MG63 (cell line): Measurements from ENCODE around the gene ZNF174. TPM values are rescaled to one million over a fixed set of nuclear protein-coding genes. Genes with fewer than 3 reads are reported as not detected.
A peak's percentile ranks its signal among the peaks of the same experiment; 100 is the strongest.

Experiments used
- DNase-seq: peaks from one replicate; pipeline ENCODE4 v3.0.0-alpha.2; 2020
- H3K27me3 ChIP-seq: fragments of 250-450 bp; sonication (Bioruptor Pico); 2 replicates; pipeline ENCODE4 v1.5.1; 2020; ENCODE audit warnings: mild to moderate bottlenecking, moderate library complexity
- H3K36me3 ChIP-seq: fragments of 250-450 bp; sonication (Bioruptor Pico); 2 replicates; pipeline ENCODE4 v1.5.1; 2020; ENCODE audit warnings: mild to moderate bottlenecking, moderate library complexity
- H3K4me3 ChIP-seq: fragments of 250-450 bp; sonication (Bioruptor Pico); 2 replicates; pipeline ENCODE4 v1.5.1; 2020; ENCODE audit warnings: mild to moderate bottlenecking, moderate library complexity
- H3K9me3 ChIP-seq: fragments of 250-450 bp; sonication (Bioruptor Pico); 2 replicates; pipeline ENCODE4 v1.5.1; 2020; ENCODE audit warnings: mild to moderate bottlenecking, moderate library complexity
- total RNA-seq: library from RNA; depleted of rRNA; stranded (reverse); fragments of >200 nt; shearing (Covaris generic); gene quantifications from 2 replicates; pipeline ENCODE4 v1.2.3, GENCODE V29; 2014; ENCODE audit warnings: low replicate concordance; rRNA removed

Gene ZNF174
- 19.4 and 22.6 TPM in 2 replicates for total RNA-seq

GRCh38 chr16:3400779-3401688 is at the start of gene ZNF174, which contains the start of gene ZSCAN32:
ZNF174 (plus strand) TSS chr16:3401215; CDS start chr16:3402005, 790 bp downstream.
ZSCAN32 (minus strand) TSS chr16:3401004; CDS start chr16:3397557, 3,447 bp downstream.
- Histone ChIP-seq H3K27me3 (no peaks in the 10 kb centered on the region), H3K4me3 (peak within 1 kb of the TSS; percentile 88), H3K36me3 (peaks cover 70% of the 10 kb centered on the region), H3K9me3 (peaks cover 51% of the 10 kb centered on the region)
- DNase-seq: peak; percentile 100

- DNase-seq: no peak
Observed at GRCh38 chr16:3355589-3355988, 45.4 kb upstream of the ZNF174 start, which contains the start of gene OR2C1. OR2C1 (plus strand) TSS chr16:3355889; CDS start chr16:3355941, 52 bp downstream.

GRCh38 chr16:3356118-3356517 is 44.9 kb upstream of the ZNF174 start:
- H3K4me3 ChIP-seq: no peak overlapping the region
- no peak for DNase-seq
- H3K9me3 ChIP-seq: peaks cover 2% of the 10 kb centered on the region
- H3K27me3 ChIP-seq: peaks cover 26% of the 10 kb centered on the region
- H3K36me3 ChIP-seq: no peaks in the 10 kb centered on the region

More at GRCh38 chr16:3355589-3355988, 45.4 kb upstream of the ZNF174 start, which contains the start of gene OR2C1:
- Histone ChIP-seq H3K36me3 (no peaks in the 10 kb centered on the region), H3K4me3 (no peak within 1 kb of the TSS), H3K27me3 (peaks cover 21% of the 10 kb centered on the region), H3K9me3 (peaks cover 2% of the 10 kb centered on the region)

- Histone ChIP-seq H3K4me3 (no peak overlapping the region), H3K36me3 (no peaks in the 10 kb centered on the region), H3K9me3 (peaks cover 2% of the 10 kb centered on the region), H3K27me3 (peaks cover 26% of the 10 kb centered on the region)
- no peak for DNase-seq
Observed at GRCh38 chr16:3358871-3359270, 42.1 kb upstream of the ZNF174 start.

GRCh38 chr16:3362931-3363330 is 38.1 kb upstream of the ZNF174 start:
- DNase-seq: no peak
- Histone ChIP-seq H3K36me3 (no peaks in the 10 kb centered on the region), H3K27me3 (peaks cover 14% of the 10 kb centered on the region), H3K9me3 (peaks cover 6% of the 10 kb centered on the region), H3K4me3 (no peak overlapping the region)

- H3K36me3 ChIP-seq: no peaks in the 10 kb centered on the region
- H3K9me3 ChIP-seq: peaks cover 6% of the 10 kb centered on the region
- no peak for DNase-seq
- no peak overlapping the region for H3K4me3 ChIP-seq
- H3K27me3 ChIP-seq: peaks cover 14% of the 10 kb centered on the region
Observed at GRCh38 chr16:3363793-3364192, 37.2 kb upstream of the ZNF174 start.

GRCh38 chr16:3364774-3365427 is 36.1 kb upstream of the ZNF174 start:
- peak; percentile 61 for DNase-seq
- H3K36me3 ChIP-seq: no peaks in the 10 kb centered on the region
- peaks cover 13% of the 10 kb centered on the region for H3K27me3 ChIP-seq
- H3K9me3 ChIP-seq: peaks cover 6% of the 10 kb centered on the region
- peak overlapping the region; percentile 29 for H3K4me3 ChIP-seq

- Histone ChIP-seq H3K36me3 (no peaks in the 10 kb centered on the region), H3K4me3 (no peak overlapping the region), H3K27me3 (no peaks in the 10 kb centered on the region), H3K9me3 (peaks cover 6% of the 10 kb centered on the region)
- DNase-seq: no peak
Observed at GRCh38 chr16:3369073-3369472, 31.9 kb upstream of the ZNF174 start.

- peaks cover 6% of the 10 kb centered on the region for H3K36me3 ChIP-seq
- no peaks in the 10 kb centered on the region for H3K27me3 ChIP-seq
- no peak overlapping the region for H3K4me3 ChIP-seq
- no peak for DNase-seq
- H3K9me3 ChIP-seq: peaks cover 19% of the 10 kb centered on the region
Observed at GRCh38 chr16:3375680-3376079, 25.3 kb upstream of the ZNF174 start.

GRCh38 chr16:3377917-3378316 is 23.1 kb upstream of the ZNF174 start:
- peaks cover 22% of the 10 kb centered on the region for H3K36me3 ChIP-seq
- peaks cover 39% of the 10 kb centered on the region for H3K9me3 ChIP-seq
- no peaks in the 10 kb centered on the region for H3K27me3 ChIP-seq
- H3K4me3 ChIP-seq: no peak overlapping the region
- no peak for DNase-seq

GRCh38 chr16:3383045-3383448 is 18.0 kb upstream of the ZNF174 start:
- Histone ChIP-seq H3K4me3 (no peak overlapping the region), H3K27me3 (no peaks in the 10 kb centered on the region), H3K9me3 (peaks cover 67% of the 10 kb centered on the region), H3K36me3 (peaks cover 61% of the 10 kb centered on the region)
- no peak for DNase-seq

- H3K36me3 ChIP-seq: peaks cover 87% of the 10 kb centered on the region
- H3K27me3 ChIP-seq: no peaks in the 10 kb centered on the region
- no peak overlapping the region for H3K4me3 ChIP-seq
- H3K9me3 ChIP-seq: peaks cover 47% of the 10 kb centered on the region
- DNase-seq: no peak
Observed at GRCh38 chr16:3388325-3388724, 12.7 kb upstream of the ZNF174 start.

- Histone ChIP-seq H3K4me3 (no peak overlapping the region), H3K36me3 (peaks cover 87% of the 10 kb centered on the region), H3K9me3 (peaks cover 34% of the 10 kb centered on the region), H3K27me3 (no peaks in the 10 kb centered on the region)
- no peak for DNase-seq
Observed at GRCh38 chr16:3389663-3390338, 11.2 kb upstream of the ZNF174 start.

- Histone ChIP-seq H3K4me3 (peak overlapping the region; percentile 88), H3K27me3 (no peaks in the 10 kb centered on the region), H3K9me3 (peaks cover 49% of the 10 kb centered on the region), H3K36me3 (peaks cover 70% of the 10 kb centered on the region)
- DNase-seq: no peak
Observed at GRCh38 chr16:3400446-3400778, 603 bp upstream of the ZNF174 start.

GRCh38 chr16:3401719-3402397 is 843 bp downstream of the ZNF174 start:
- Histone ChIP-seq H3K4me3 (peak overlapping the region; percentile 88), H3K9me3 (peaks cover 57% of the 10 kb centered on the region), H3K36me3 (peaks cover 70% of the 10 kb centered on the region), H3K27me3 (no peaks in the 10 kb centered on the region)
- DNase-seq: peak; percentile 3

GRCh38 chr16:3408561-3409197 is 7.7 kb downstream of the ZNF174 start:
- H3K9me3 ChIP-seq: peaks cover 85% of the 10 kb centered on the region
- H3K36me3 ChIP-seq: peaks cover 76% of the 10 kb centered on the region
- DNase-seq: no peak

More at GRCh38 chr16:3408561-3409197, 7.7 kb downstream of the ZNF174 start:
- H3K4me3 ChIP-seq: no peak overlapping the region
- H3K27me3 ChIP-seq: no peaks in the 10 kb centered on the region
